GM12874 (cell line): ENCODE data around the gene KCP.

Source experiments
- CTCF ChIP-seq: IDR thresholded peaks from 2 replicates; pipeline ENCODE4 v1.5.1; 2011; ENCODE audit warnings: low read depth, mild to moderate bottlenecking, control low read depth, low read length, moderate library complexity; ENCODE audit not compliant: insufficient read depth

The KCP gene

GRCh38 chr7:128892521-128893250 is 17.8 kb downstream of the KCP start:
- no peak for TF ChIP-seq CTCF

- TF ChIP-seq CTCF = no peak
Measured at GRCh38 chr7:128891942-128892269, 18.6 kb downstream of the KCP start.

- no peak for TF ChIP-seq CTCF
Measured at GRCh38 chr7:128891110-128891941, 19.2 kb downstream of the KCP start.

GRCh38 chr7:128890306-128891109 is 20.0 kb downstream of the KCP start:
- no peak for TF ChIP-seq CTCF

- no peak for TF ChIP-seq CTCF
Measured at GRCh38 chr7:128889121-128889520, 21.4 kb downstream of the KCP start.

- TF ChIP-seq CTCF = no peak
Measured at GRCh38 chr7:128888756-128889095, 21.8 kb downstream of the KCP start.
